ENCODE measurements around the gene MESP2.

MESP2 gene

GRCh38 chr15:89768071-89768500, 8.0 kb upstream of the MESP2 start:
- peak; percentile 57 to 89 for DNase-seq (ENCODE audit: low read depth in 2 of 2)
- no peak for TF ChIP-seq CTCF (IDR thresholded peaks at IDR 0.05; ENCODE audit: low read depth, low read length)
- H3K4me3 ChIP-seq (replicated peaks in 1 of 2; ENCODE audit: low read depth in 2 of 2, low read length in 2 of 2): no peak overlapping the region

GRCh38 chr15:89769366-89769765, 6.8 kb upstream of the MESP2 start:
- DNase-seq (ENCODE audit: low read depth in 2 of 2): no peak
- H3K4me3 ChIP-seq (replicated peaks in 1 of 2; ENCODE audit: low read depth in 2 of 2, low read length in 2 of 2): no peak overlapping the region
- TF ChIP-seq CTCF (IDR thresholded peaks at IDR 0.05; ENCODE audit: low read depth, low read length): no peak

DNA sequence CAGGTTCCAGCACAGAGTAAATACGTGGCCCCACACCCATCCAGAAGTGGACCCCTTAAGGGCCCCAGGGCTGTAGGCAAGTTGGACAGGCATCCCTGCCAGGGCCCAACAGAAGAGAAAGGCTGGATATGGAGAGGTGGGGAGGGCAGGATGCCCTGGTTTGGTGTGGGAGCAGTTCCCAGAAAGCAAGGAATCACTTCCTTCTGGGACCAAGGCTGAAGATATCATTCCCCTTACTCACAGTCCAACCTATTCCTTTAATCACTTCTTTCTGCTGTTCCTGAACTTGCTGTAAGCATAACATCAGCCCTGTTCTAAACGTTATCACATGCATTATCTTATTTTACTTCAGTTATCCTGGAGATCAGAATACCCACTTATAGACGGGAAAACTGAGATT, 6.1 kb upstream of the MESP2 start:
- no peak overlapping the region for H3K4me3 ChIP-seq (replicated peaks in 1 of 2; ENCODE audit: low read depth in 2 of 2, low read length in 2 of 2)
- peak; percentile 47 to 61 for DNase-seq (ENCODE audit: low read depth in 2 of 2)
- no peak for TF ChIP-seq CTCF (IDR thresholded peaks at IDR 0.05; ENCODE audit: low read depth, low read length)

GRCh38 chr15:89772932-89773583, 3.1 kb upstream of the MESP2 start:
- TF ChIP-seq CTCF (IDR thresholded peaks at IDR 0.05; ENCODE audit: low read depth, low read length): peak; percentile 55
- no peak overlapping the region for H3K4me3 ChIP-seq (replicated peaks in 1 of 2; ENCODE audit: low read depth in 2 of 2, low read length in 2 of 2)
- DNase-seq (ENCODE audit: low read depth in 2 of 2): peak; percentile 27 to 52

DNA sequence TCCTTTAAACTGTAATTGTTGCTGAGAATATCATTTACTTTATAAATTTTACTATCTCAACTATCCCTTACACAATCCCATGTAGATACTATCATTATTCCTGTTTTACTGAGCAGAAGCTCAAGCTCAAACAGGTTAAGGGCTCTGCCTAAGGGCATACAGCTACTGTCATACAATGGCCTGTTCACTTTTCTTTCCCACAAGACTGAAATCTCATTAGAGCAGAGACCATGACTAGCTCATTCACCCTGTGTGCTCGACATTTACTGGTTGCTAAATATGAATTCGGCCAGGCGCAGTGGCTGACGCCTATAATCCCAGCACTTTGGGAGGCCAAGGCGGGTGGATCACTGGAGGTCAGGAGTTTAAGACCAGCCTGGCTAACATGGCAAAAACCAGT, 1.6 kb upstream of the MESP2 start:
- no peak for DNase-seq (ENCODE audit: low read depth in 2 of 2)
- H3K4me3 ChIP-seq (replicated peaks in 1 of 2; ENCODE audit: low read depth in 2 of 2, low read length in 2 of 2): no peak overlapping the region
- no peak for TF ChIP-seq CTCF (IDR thresholded peaks at IDR 0.05; ENCODE audit: low read depth, low read length)

DNA sequence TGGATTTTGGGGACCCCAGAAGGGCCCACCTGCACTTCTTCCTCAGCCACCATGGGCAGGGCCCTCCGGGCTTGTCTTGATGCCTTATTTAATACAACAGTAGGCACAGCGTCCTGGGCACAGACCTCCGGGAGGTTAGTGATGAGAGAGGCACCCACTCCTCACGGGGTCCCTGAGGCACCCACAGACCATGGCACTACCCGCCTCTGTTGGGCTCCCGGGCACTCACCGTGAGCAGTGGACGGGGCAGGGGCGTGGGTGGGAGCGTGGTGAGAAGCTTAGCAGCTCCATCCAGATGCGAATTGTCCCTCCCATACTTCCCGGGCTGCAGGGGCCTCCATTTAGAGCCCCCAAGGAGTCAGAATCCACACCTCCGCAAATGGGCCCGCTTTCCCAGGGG, 317 bp upstream of the MESP2 start:
- TF ChIP-seq CTCF (IDR thresholded peaks at IDR 0.05; ENCODE audit: low read depth, low read length): no peak
- peak overlapping the region; percentile 42 to 47 for H3K4me3 ChIP-seq (replicated peaks in 1 of 2; ENCODE audit: low read depth in 2 of 2, low read length in 2 of 2)
- DNase-seq (ENCODE audit: low read depth in 2 of 2): no peak

Measured in cardiac fibroblast (primary cell).